T-helper 1 cell (primary cell): ENCODE data around the gene FAM3C.
"Not testable (repeated sequence)": the region's sequence is repeated elsewhere in the genome, so short reads cannot be mapped to it uniquely, and the experiment has no call there.

Experiments used
- DNase-seq, 5 donors: peaks; one replicate each; pipeline ENCODE4 v3.0.0-alpha.2; 2012 to 2020

The FAM3C gene

DNA sequence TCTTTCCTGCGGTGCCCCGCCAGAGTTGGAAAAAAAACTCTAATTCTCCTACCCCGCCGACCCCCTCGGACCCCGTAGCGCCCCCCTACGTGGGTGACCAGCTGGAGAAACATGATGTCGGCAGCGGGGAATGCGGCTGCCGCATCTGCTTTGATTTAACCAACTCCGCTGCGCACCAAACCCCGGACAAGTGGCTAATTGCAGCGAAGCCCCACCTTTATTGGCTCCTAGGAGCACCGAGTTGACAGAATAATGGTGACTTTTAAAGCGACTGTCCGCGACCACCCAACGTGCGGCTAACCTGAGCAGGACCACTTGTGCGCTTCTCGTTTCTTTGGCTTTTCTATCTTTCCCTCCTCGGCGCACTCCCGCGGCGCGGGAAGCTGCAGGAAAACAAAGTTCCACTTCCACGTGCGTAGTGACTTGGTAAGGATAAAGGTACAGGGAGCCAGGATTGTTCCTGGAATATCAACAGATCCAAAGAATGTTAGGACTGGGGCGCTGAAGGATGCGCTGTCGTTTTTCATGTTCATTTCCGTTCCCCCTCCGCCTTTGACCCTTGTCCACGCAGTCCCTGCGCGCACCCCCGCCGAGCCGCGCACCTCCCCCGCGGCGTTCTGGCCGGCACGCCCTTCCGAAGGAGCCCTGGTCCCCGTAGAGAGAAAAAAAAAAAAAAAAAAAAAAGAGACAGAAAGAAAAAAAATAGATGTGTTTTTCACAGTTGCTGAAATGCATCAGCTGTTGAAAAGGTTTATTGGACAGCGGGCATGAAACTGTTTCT lies 65.9 kb downstream of the FAM3C start:
- DNase-seq = no peak

GRCh38 chr7:121329191-121330052 lies 66.7 kb downstream of the FAM3C start:
- DNase-seq = peak in 1 of 5 donors; percentile 29

GRCh38 chr7:121328508-121329190 lies 67.5 kb downstream of the FAM3C start, which contains the start of gene WNT16:
Gene WNT16, plus strand, starts transcription at chr7:121329000. Its CDS starts 293 bp downstream, at chr7:121329293.
- DNase-seq = no peak

DNA sequence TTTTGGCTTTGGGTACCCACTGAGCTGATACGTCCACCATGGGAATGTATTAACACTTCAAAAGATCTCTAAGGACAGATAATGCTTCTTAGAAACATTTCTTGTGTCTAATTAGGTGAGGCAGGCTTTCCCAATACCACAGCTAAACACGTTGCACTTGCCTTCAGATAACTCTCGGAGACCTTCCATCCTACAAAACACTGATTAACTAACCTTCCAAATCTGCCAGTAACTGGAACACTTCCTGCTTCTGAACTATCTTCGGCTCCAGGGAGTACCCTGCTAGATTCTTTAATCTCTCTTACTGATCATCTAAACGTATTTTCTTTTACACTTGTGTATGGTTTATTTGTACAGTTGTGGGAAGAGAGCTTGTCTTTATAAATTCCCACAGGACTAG lies 68.4 kb downstream of the FAM3C start:
- DNase-seq = no peak

GRCh38 chr7:121323515-121324302 lies 72.4 kb downstream of the FAM3C start:
- no peak for DNase-seq

DNA sequence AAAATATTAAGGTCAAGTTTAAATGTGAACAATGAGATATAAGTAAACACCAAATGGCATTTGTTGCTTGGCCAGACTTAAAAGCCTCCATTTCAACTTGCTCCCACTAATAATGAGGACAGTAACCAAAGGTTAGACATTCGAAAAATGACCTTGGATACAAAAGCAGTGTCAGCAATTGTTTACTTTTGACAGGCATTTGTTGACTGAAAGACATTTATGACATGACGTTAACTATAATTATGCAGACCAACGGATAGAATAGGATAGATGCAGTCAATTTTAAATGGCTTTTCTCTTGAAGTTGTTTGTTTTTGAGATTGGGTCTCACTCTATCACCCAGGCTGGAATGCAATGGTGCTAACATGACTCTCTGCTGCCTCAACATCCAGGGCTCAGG lies 73.6 kb downstream of the FAM3C start:
- no peak for DNase-seq

DNA sequence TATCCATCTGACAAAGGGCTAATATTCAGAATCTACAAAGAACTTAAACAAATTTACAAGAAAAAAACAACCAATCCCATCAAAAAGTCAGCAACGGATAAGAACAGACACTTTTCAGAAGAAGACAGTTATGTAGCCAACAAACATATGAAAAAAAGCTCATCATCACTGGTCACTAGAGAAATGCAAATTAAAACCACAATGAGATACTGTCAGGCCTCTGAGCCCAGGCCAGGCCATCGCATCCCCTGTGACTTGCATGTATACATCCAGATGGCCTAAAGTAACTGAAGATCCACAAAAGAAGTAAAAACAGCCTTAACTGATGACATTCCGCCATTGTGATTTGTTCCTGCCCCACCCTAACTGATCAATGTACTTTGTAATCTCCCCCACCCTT lies 80.9 kb downstream of the FAM3C start:
- not testable (repeated sequence) for DNase-seq

DNA sequence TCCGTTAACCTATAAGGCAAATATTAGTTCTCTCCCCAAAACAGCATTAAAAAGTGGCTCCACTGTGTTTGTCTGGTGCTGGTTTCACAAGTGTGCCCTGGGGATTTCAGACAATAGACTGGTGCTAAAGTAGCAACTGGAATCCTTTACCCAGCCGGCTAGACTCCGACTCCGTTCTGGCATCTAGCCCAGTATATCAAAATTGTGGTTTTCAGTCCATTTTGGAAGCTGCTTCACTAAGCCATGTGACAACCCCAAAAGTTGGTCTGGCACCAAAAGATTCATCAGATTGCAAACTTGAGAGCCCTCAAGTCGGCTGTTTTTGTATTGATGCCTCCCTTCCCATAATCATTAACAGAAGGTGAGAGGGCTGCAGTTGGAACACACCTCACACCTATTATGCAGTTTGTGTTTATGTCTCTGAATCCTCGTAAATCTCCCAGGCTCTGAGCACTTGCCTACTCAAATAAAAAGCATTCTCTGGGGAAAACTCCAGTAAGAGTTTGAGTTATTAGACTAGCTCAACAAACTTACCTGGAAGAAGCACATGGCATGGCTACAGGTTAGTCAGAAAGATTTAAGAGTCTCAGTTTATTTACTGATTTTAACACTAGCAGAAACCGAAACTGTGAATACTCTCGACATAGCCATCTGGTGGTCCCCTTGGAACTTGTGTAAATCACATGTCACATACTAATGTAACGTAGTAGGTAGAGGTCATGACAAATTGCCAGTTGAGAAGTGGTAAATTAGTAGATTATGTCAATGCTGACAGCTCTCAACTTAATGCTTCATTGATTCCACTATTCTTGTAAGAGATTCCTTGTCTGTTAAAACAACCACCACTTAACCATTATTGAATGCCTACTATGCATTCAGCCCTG lies 82.1 kb downstream of the FAM3C start:
- no peak for DNase-seq

DNA sequence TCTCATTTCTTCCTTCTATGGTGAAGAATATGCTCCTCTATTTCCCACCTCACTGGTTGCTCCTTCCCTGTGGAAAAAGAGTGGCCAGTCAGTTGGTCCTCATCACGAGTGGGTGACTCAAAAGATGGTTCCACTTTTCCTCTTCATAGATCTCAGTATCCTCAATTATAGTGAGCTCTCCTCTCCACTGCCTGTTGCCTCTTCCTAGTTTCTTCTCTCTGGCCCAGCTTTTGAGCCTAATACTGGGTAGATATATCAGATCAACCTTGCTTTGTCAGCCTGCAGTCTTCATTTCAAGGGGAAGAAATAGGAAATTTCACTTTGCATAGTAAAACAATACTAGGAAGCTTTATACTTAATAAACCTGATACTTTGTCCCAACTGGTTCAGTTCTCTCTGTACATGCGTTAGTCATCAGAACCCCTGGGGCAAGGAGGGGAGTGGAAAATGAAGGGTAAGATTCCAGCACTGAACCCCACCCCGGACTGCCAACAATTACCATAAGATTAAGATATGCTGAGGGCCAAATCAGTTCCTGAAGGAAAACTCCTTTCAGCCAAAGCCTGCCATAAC lies 82.8 kb downstream of the FAM3C start:
- no peak for DNase-seq

DNA sequence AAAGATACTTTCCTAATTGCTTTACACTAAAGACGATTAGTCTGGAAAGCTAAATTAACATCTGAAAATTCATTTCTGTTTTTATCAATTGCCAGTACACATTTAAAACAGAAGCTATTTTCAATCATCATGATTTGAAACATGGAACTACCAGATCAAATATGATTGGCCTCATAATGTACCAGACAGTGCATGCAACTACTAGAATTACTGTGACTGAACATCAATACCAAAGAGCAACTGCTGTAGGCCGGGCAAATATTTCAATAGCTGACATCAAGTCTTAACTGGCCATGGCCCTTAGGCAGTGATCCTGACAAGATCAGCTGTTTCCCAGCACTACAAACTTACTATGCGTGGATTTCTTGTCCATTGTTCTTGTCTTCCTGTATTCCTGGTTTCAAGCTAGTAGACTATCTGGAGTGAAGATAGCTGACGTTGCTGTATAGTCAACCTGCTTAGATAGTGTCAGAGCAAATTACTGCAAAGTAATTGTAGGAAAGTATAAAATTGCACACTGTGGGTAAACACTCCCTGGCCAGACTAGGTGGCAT lies 89.0 kb downstream of the FAM3C start:
- no peak for DNase-seq

GRCh38 chr7:121306565-121306964 lies 89.5 kb downstream of the FAM3C start:
- no peak for DNase-seq

DNA sequence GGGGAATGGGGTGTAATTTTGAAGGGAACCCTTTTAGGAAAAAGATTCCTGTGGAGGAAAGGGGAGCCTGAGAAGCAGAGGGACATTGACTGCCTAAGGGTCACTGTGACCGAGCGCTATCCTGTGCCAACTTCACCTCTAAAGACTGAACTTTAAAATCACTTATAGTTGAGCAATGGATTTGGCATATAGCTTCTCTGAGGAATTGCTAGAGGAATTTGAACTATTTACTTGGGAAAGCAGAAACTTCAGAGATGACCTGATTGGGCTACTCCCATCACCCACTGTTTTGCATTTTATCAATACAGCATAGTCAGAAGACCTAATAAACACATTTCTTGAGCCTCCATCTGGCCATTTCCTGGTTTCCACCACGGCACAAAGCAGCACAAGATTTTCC lies 91.0 kb downstream of the FAM3C start:
- no peak for DNase-seq

- DNase-seq = no peak
These were observed 91.9 kb downstream of the FAM3C start for GRCh38 chr7:121304102-121304658.

DNA sequence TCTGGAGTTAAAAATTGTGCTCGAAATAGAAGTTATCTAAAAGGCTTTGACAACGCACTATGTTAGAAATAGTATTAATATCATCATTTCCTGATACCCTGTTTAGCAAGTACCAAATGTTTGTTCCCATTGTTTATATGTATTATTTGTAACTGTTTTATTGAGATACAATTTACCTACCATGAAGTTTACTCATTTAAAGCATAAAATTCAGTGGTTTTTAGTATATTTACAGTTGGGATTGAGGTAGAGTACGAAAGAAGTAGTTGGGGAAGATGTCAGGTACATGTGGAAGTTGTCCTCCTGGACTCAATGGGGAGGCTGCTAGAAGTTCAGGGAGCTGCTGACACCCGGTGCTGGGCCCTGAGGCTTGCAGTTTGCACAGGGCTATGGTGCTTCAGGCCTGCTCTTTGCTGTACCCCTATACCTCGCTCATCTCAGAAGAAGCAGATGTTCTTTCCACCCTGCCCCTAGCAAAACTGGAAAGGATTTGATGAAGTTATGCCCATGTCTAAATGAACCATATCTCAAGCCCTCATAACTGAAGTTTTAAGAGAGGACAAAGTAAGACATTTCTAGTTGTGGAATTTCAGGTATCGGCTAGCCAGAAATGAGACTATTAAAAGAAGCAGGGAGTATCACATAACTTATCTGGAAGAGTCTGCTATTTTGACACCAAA lies 92.5 kb downstream of the FAM3C start:
- DNase-seq = no peak

DNA sequence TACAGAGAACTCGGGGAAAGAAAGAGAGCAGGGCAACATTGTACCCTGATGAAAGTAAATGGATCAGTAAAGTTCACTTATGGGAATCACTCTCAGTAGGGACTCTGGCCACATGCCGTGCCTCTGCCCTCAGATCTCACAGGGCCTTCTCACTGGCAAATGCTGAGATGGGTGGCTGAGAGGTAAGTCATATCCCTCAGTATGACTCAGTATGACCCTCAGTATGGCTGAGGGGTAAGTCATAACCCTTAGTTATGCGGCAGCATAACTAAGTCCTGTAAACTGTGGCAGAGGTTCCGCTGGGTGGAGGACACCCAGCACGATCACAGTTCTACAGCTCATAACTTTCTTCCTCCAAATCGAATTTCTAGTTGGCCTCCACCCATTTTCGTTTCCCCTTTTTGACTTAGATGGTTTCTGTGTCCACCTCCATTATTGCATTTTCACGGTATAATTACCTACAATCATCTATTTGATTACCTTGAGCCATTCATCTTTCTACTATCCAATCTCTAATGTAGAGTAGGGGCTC lies 93.8 kb downstream of the FAM3C start:
- no peak for DNase-seq

GRCh38 chr7:121301446-121302213 lies 94.5 kb downstream of the FAM3C start:
- DNase-seq = no peak

GRCh38 chr7:121300685-121301420 lies 95.3 kb downstream of the FAM3C start:
- no peak for DNase-seq
